ENCODE data around the gene LFNG.

LFNG gene

GRCh38 chr7:2512179-2512661 lies 7.4 kb upstream of the LFNG start:
- H3K4me3 ChIP-seq (ENCODE audit: low read depth, low read length), result no peak overlapping the region
- TF ChIP-seq CTCF (IDR thresholded peaks at IDR 0.05; ENCODE audit: insufficient read depth, low read depth, low read length, missing control alignments), result no peak
- DNase-seq (ENCODE audit: low read depth), result peak; percentile 58

- H3K4me3 ChIP-seq (ENCODE audit: low read depth, low read length), result no peak overlapping the region
- no peak for TF ChIP-seq CTCF (IDR thresholded peaks at IDR 0.05; ENCODE audit: insufficient read depth, low read depth, low read length, missing control alignments)
- no peak for DNase-seq (ENCODE audit: low read depth)
Measured at GRCh38 chr7:2512713-2513112, 6.9 kb upstream of the LFNG start.

- no peak for TF ChIP-seq CTCF (IDR thresholded peaks at IDR 0.05; ENCODE audit: insufficient read depth, low read depth, low read length, missing control alignments)
- DNase-seq (ENCODE audit: low read depth), result no peak
Measured at GRCh38 chr7:2513702-2514101, 5.9 kb upstream of the LFNG start.

GRCh38 chr7:2514473-2515423 lies 4.8 kb upstream of the LFNG start:
- DNase-seq (ENCODE audit: low read depth), result no peak
- TF ChIP-seq CTCF (IDR thresholded peaks at IDR 0.05; ENCODE audit: insufficient read depth, low read depth, low read length, missing control alignments), result no peak
- H3K4me3 ChIP-seq (ENCODE audit: low read depth, low read length), result no peak overlapping the region

More at GRCh38 chr7:2513702-2514101, 5.9 kb upstream of the LFNG start:
- H3K4me3 ChIP-seq (ENCODE audit: low read depth, low read length), result no peak overlapping the region

- TF ChIP-seq CTCF (IDR thresholded peaks at IDR 0.05; ENCODE audit: insufficient read depth, low read depth, low read length, missing control alignments), result no peak
- no peak overlapping the region for H3K4me3 ChIP-seq (ENCODE audit: low read depth, low read length)
- DNase-seq (ENCODE audit: low read depth), result no peak
Measured at GRCh38 chr7:2515424-2516193, 4.0 kb upstream of the LFNG start.

GRCh38 chr7:2516194-2516555 lies 3.4 kb upstream of the LFNG start:
- no peak overlapping the region for H3K4me3 ChIP-seq (ENCODE audit: low read depth, low read length)
- no peak for DNase-seq (ENCODE audit: low read depth)
- TF ChIP-seq CTCF (IDR thresholded peaks at IDR 0.05; ENCODE audit: insufficient read depth, low read depth, low read length, missing control alignments), result no peak

Data from GM12865 (cell line).